Esophagus (tissue), 2 donors: ENCODE results near the gene ST3GAL4. TPM values are rescaled to one million over a fixed set of nuclear protein-coding genes. Genes with fewer than 3 reads are reported as not detected.
"Not testable (repeated sequence)": the region's sequence is repeated elsewhere in the genome, so short reads cannot be mapped to it uniquely, and the experiment has no call there.

Experiments used
- H3K27ac ChIP-seq, 2 donors: one replicate each; pipeline ENCODE4 v1.5.1; 2013; ENCODE audit warnings: low read depth in 2 of 2, mild to moderate bottlenecking in 2 of 2, inconsistent platforms in 1 of 2, low read length in 1 of 2, moderate library complexity in 1 of 2
- H3K27me3 ChIP-seq, 2 donors: one replicate each; pipeline ENCODE4 v1.6.1; 2013; ENCODE audit warnings: low read length in 2 of 2, control low read depth in 1 of 2, mild to moderate bottlenecking in 1 of 2; ENCODE audit not compliant: insufficient read depth in 2 of 2, control insufficient read depth in 1 of 2
- H3K36me3 ChIP-seq, 2 donors: one replicate each; pipeline ENCODE4 v1.6.1; 2013; ENCODE audit warnings: low read length in 1 of 2; ENCODE audit not compliant: control insufficient read depth in 2 of 2, insufficient read depth in 2 of 2
- H3K4me1 ChIP-seq, 2 donors: one replicate each; pipeline ENCODE4 v1.6.1; 2013; ENCODE audit warnings: low read length in 1 of 2; ENCODE audit not compliant: control insufficient read depth in 2 of 2, insufficient read depth in 2 of 2
- H3K4me3 ChIP-seq, 2 donors: one replicate each; pipeline ENCODE4 v1.5.1; 2013; ENCODE audit warnings: low read length in 2 of 2, mild to moderate bottlenecking in 2 of 2, low read depth in 1 of 2, moderate library complexity in 1 of 2
- H3K9me3 ChIP-seq, 2 donors: one replicate each; pipeline ENCODE4 v1.6.1; 2013; ENCODE audit warnings: mild to moderate bottlenecking in 2 of 2, low read depth in 1 of 2, low read length in 1 of 2, moderate library complexity in 1 of 2; ENCODE audit not compliant: control insufficient read depth in 2 of 2, insufficient read depth in 1 of 2
- WGBS, 2 donors: extraction: QIAGEN DNeasy Blood & Tissue Kit; methylation state at CpG; one replicate each; pipeline ENCODE4 v1.1.7; 2013; 5-methylcytosine and 5-hydroxymethylcytosine counted together
- polyA plus RNA-seq, 2 donors: library from polyadenylated mRNA; stranded (reverse); fragments of 200-250 nt; gene quantifications; one replicate each; pipeline ENCODE4 v1.2.3, GENCODE V29; 2013
- donor health status: healthy with polysubstance abuse.
- donor health status: Bipolar disorder and iron deficiency.

Gene ST3GAL4
- 100 to 1,000 TPM in 1 of 2 donors, 10 to 100 TPM in 1; 78.9 to 107 TPM for polyA plus RNA-seq

- Histone ChIP-seq H3K27ac (peak within 1 kb of the TSS; percentile 56 to 79), H3K9me3 (no peaks in the 10 kb centered on the region), H3K36me3 (no peaks in the 10 kb centered on the region), H3K4me1 (peaks cover 10 to 11% of the 10 kb centered on the region in 2 donors), H3K27me3 (no peaks in the 10 kb centered on the region), H3K4me3 (peak within 1 kb of the TSS; percentile 50 to 61)
- 1% methylated on average over 56 to 71 of the region's 71 CpGs for WGBS, 2 donors
Observed at GRCh38 chr11:126355324-126355925, at the start of gene ST3GAL4. ST3GAL4 (plus strand) TSS chr11:126355686; CDS start chr11:126406156, 50,470 bp downstream.

GRCh38 chr11:126305699-126306098 is 49.8 kb upstream of the ST3GAL4 start:
- 89 to 90% methylated on average over 4 of the region's 4 CpGs for WGBS, 2 donors
- H3K4me1 ChIP-seq: peaks cover 0 to 5% of the 10 kb centered on the region in 2 donors
- H3K36me3 ChIP-seq: peaks cover 0 to 2% of the 10 kb centered on the region in 2 donors
- no peak overlapping the region for H3K27ac ChIP-seq
- no peaks in the 10 kb centered on the region for H3K27me3 ChIP-seq
- H3K9me3 ChIP-seq: no peaks in the 10 kb centered on the region
- no peak overlapping the region for H3K4me3 ChIP-seq

- Histone ChIP-seq H3K36me3 (peaks cover 0 to 2% of the 10 kb centered on the region in 2 donors), H3K9me3 (no peaks in the 10 kb centered on the region), H3K27ac (no peak overlapping the region), H3K27me3 (no peaks in the 10 kb centered on the region), H3K4me3 (no peak overlapping the region), H3K4me1 (peaks cover 0 to 6% of the 10 kb centered on the region in 2 donors)
- WGBS, 2 donors: 32 to 44% methylated on average over 5 of the region's 5 CpGs
Observed at GRCh38 chr11:126307706-126308105, 47.8 kb upstream of the ST3GAL4 start.

- Histone ChIP-seq H3K9me3 (no peaks in the 10 kb centered on the region), H3K27me3 (no peaks in the 10 kb centered on the region), H3K36me3 (peaks cover 0 to 2% of the 10 kb centered on the region in 2 donors), H3K27ac (no peak overlapping the region), H3K4me3 (no peak overlapping the region), H3K4me1 (peaks cover 0 to 6% of the 10 kb centered on the region in 2 donors)
- WGBS, 2 donors: 79 to 81% methylated on average over 4 of the region's 4 CpGs
Observed at GRCh38 chr11:126308271-126308671, 47.2 kb upstream of the ST3GAL4 start.

GRCh38 chr11:126308771-126309170 is 46.7 kb upstream of the ST3GAL4 start:
- not testable (repeated sequence) for H3K36me3 ChIP-seq, H3K27ac ChIP-seq, H3K4me1 ChIP-seq, H3K4me3 ChIP-seq, H3K27me3 ChIP-seq, H3K9me3 ChIP-seq
- WGBS, 2 donors: 87 to 91% methylated on average over 4 of the region's 4 CpGs

GRCh38 chr11:126310200-126310991 is 45.1 kb upstream of the ST3GAL4 start:
- 60 to 65% methylated on average over 12 of the region's 12 CpGs for WGBS, 2 donors
- Histone ChIP-seq H3K27me3 (no peaks in the 10 kb centered on the region), H3K36me3 (peaks cover 0 to 2% of the 10 kb centered on the region in 2 donors), H3K4me1 (peaks cover 0 to 3% of the 10 kb centered on the region in 2 donors), H3K27ac (no peak overlapping the region), H3K4me3 (no peak overlapping the region), H3K9me3 (no peaks in the 10 kb centered on the region)

- no peak overlapping the region for H3K4me3 ChIP-seq
- H3K9me3 ChIP-seq: no peaks in the 10 kb centered on the region
- H3K36me3 ChIP-seq: peaks cover 0 to 2% of the 10 kb centered on the region in 2 donors
- whole genome bisulfite sequencing, 2 donors: 60 to 65% methylated on average over 6 of the region's 6 CpGs
- peaks cover 0 to 3% of the 10 kb centered on the region in 2 donors for H3K4me1 ChIP-seq
- H3K27ac ChIP-seq: no peak overlapping the region
- no peaks in the 10 kb centered on the region for H3K27me3 ChIP-seq
Observed at GRCh38 chr11:126310992-126311310, 44.5 kb upstream of the ST3GAL4 start.

- WGBS, 2 donors: 91% methylated on average over 14 of the region's 14 CpGs
- Histone ChIP-seq H3K4me1 (peaks cover 0 to 3% of the 10 kb centered on the region in 2 donors), H3K27ac (no peak overlapping the region), H3K9me3 (no peaks in the 10 kb centered on the region), H3K27me3 (no peaks in the 10 kb centered on the region), H3K36me3 (peaks cover 0 to 2% of the 10 kb centered on the region in 2 donors), H3K4me3 (no peak overlapping the region)
Observed at GRCh38 chr11:126311401-126312291, 43.8 kb upstream of the ST3GAL4 start.

- WGBS, 2 donors: 71 to 74% methylated on average over 8 of the region's 8 CpGs
- Histone ChIP-seq H3K27me3 (no peaks in the 10 kb centered on the region), H3K4me3 (no peak overlapping the region), H3K27ac (no peak overlapping the region), H3K4me1 (peaks cover 3 to 4% of the 10 kb centered on the region in 2 donors), H3K36me3 (no peaks in the 10 kb centered on the region), H3K9me3 (no peaks in the 10 kb centered on the region)
Observed at GRCh38 chr11:126312961-126313360, 42.5 kb upstream of the ST3GAL4 start.
